Hindlimb muscle (tissue), 1 donor: ENCODE results near the gene LAIR1. TPM values are rescaled to one million over a fixed set of nuclear protein-coding genes. Genes with fewer than 3 reads are reported as not detected.

ENCODE experiments used
- DNase-seq: peaks from one replicate; pipeline ENCODE4 v3.0.0-alpha.2; 2013
- polyA plus RNA-seq: library from polyadenylated mRNA; unstranded; fragments of 120-200 nt; gene quantifications from one replicate; pipeline ENCODE4 v1.2.1, GENCODE V29; 2013; ENCODE audit not compliant: insufficient read length

The LAIR1 gene
- polyA plus RNA-seq, 1 donor: 10.0 TPM

DNA sequence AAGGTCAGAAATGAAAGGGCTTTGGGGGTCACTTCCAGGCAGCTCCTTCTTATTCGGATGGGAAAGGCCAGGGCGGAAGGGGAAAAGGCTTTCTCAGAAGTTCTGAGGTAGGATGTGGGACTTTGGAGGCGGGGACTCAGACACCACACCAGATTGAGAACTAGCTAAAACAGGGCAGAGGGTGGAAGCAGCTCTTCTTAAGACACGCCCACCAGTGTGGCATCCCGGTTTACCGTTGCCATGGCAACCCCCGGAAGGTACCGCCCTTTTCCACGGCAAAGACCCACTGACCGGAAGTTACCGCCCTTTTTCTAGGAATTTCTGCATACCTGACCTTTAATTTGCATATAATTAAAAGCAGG lies 48.0 kb downstream of the LAIR1 start:
- no peak for DNase-seq

DNA sequence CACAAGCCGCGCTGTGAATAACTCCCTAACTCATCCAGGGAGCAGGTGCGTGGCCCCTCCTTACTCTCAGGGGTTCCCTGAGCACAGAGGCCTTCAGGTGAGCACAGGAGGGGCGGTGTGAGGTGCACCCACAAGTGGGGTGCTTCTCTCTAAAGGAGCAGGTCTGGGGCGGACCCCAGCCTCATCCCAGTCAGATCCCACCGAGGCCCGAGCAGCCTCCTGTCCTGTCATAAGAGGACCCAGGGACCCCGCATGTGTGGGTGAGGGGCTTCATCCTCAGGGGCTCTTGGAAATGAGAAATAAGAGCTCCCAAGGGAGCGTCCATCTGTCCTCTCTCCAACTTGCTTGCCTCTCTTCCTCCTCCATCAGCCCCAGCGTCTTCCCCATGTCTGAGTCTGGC lies 48.8 kb downstream of the LAIR1 start:
- no peak for DNase-seq

DNA sequence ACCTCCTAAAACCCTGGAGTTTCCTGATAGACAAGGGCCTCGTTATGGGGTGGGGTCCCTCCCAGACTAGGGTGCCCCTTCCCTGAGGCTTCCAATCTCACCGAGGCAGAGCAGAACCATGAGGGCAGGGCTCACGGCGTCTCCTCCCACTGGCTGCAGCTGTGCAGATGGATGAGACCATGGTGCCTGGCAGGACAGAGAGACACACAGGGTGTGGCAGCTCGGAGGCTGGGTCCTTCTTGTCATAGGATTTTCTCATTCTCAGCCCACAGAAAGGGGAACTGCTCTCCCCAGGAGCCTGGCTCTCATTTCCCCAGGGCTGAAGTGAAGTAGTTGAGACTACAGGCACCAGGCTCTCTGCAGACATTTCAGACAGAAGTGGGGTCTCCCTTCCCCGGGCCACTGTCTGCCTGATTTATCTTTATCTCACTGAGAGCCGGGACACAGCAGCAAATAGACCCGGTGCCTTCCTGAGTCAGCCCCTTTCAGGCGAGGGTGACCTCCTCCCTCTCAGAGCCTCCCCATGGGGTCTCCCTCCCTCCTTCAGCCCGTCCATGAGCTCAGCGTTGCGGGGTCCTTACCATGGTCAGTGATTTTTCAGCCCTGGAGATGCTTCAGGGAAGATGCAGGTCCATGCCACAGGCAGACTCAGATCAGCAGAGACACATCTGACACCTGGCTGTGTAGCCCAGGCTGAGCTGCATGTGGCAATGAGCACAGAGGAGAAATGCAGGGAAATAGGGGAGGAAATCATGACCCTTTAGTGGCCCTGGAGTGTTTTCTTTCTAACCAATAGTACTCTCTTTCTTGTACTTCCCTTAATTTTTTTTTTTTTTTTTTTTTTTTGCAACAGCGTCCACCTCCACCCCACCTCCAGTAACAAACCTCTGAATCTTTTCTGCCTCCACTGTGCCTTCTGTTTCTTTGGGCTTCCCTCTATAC lies 52.0 kb downstream of the LAIR1 start, which contains the start of gene LILRA5:
Gene LILRA5 (minus strand): TSS at position 731 of the 942 bp plus-strand sequence. CDS start 147 bp downstream, at position 584.
- no peak for DNase-seq

DNA sequence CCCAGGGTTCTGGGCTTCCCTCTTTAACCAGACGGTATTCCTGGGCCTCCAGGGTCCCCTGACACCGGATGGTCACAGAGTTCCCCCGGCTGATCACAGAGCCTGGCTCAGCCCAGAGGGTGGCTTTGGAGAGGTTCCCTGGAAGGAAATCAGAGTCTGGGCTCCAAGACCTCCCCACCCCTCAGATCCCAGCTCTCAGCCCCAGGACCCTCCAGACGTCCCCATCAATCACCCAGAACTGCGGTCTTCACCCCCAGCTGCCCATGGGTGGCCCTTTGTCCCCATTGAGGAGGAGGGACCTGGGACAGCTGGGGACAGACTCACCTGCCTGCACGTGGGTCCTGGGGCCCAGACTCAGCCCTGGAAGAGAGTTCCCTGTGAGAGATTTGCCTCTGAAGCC lies 52.7 kb downstream of the LAIR1 start:
- no peak for DNase-seq

DNA sequence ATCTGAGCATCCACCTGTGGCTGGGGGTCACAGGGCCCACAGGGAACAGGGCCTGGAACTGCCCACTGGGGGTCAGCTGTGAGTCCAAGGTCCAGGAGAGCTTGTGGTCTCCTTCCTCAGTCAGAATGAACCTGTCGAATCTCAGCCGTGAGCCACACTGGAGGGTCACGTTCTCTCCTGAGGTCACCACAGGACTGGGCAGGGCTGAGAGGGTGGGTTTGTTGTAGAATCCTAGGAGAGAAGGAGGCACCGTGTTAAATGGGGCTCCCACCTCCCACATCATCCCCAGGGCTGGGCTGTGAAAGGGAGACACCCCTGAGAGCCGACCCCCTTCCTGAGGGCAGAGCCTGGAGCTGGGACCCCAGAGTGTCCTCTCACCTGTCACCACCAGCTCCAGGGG lies 53.2 kb downstream of the LAIR1 start:
- DNase-seq: no peak

DNA sequence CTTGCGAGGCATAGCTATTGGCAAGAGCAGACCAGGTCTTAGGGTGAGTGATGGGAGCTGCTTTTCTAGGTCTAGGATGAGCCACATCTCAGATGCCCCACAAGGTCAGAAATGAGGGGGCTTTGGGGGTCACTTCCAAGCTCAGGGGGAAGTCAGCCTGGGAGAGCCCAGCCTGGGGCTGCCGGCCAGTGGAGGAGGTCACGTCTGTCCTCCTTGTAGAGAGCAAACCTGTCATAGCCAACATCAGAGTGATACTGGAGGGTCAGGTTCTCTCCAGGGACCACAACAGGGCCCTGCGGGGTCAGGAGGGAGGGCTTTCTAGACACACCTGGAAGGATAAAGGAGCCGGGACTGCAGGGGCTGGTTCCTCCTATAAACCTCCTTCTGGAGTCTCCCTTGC lies 54.2 kb downstream of the LAIR1 start:
- DNase-seq: no peak

DNA sequence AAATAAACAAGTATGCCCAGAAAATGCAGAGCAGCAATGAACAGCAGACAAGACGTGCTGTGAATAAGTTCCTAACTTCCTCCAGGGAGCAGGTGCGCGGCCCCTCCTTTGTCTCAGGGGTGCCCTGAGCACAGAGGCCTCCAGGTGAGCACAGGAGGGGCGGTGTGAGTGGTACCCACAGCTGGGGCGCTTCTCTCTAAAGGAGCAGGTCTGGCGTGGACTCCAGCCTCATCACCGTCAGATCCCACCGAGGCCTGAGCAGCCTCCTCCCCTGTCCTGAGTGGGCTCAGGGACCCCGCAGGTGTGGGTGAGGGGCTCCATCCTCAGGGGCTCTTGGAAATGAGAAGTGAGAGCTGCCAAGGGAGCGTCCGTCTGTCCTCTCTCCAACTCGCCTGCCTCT lies 54.9 kb downstream of the LAIR1 start:
- no peak for DNase-seq

DNA sequence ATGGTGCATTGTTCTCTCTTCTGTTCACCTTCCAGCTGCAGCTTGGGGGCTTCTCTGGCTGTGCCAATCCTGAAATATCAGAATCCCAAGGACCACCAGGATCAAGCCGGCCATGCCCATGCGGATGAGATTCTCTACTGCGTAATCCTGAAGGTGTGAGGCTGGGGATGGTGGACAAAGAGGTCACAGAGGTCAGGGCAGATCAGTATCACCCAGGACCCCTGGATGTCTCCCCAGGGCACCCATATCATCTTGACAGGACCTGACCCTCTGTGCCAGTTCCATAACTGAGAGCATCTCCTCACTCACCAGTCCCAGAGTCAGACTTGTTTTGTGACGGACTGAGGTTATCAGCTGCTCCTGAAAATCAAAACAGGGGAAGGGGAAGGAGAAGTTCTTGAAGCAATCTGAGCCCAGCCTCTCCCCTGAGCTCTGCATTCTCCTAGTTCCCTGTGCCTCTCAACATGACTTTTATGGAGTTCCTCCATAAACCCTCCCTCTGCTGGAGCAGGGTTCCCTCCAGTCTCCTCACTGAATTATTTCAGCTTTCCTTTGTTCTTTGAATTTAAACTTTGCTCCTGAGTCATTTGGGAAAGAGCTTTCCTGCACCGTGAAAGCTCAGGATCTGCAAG lies 57.2 kb downstream of the LAIR1 start:
- DNase-seq: no peak

DNA sequence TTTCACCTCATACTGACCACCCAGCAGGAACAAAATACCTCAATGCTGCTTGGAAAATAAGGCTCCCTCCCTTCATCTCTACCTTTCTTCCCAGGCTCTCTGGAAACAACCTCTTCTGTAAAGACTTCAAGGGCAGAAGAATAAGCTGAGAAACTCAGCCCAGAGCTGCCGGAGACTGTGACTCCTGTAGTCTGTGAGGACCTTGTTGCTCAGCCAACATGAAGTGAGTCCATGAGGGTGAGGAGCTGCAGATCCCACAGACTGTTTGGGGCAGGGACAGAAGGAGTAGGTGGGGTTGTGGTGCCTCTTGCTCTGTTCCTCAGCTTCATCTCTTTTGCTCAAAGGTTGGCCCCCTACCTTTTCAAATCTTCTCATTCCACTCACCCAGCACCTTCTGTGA lies 59.6 kb downstream of the LAIR1 start:
- DNase-seq: no peak

DNA sequence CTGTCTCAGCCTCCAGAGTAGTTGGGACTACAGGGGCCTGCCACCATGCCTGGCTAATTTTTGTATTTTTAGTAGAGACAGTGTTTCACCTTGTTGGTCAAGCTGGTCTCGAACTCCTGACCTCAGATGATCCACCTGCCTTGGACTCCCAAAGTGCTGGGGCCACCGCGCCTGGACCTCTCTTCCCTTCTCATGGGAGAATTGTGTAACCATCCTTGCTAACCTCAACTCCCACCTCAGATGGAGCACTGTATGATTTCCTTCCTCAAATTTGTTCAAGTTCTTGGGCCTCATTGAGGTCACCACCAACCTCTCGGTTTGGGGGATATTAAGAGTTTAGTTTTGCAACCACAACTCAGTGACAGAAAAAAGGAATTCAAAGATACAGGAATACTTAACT lies 62.5 kb downstream of the LAIR1 start:
- DNase-seq: no peak

Other genes starting within 250 kb of the LAIR1 start
- gene TFPT, start 249.3 kb downstream of the LAIR1 start, polyA plus RNA-seq: 16.7 TPM
- gene PRPF31, start 249.2 kb downstream of the LAIR1 start, polyA plus RNA-seq: 55.9 TPM
- 37.7 TPM for gene CNOT3, start 227.2 kb downstream of the LAIR1 start, polyA plus RNA-seq
- 11.1 TPM for gene LENG1, start 205.2 kb downstream of the LAIR1 start, polyA plus RNA-seq
- gene TMC4, start 191.8 kb downstream of the LAIR1 start, polyA plus RNA-seq: 5.7 TPM
- 28.9 TPM for gene MBOAT7, start 175.4 kb downstream of the LAIR1 start, polyA plus RNA-seq
- gene TSEN34, start 173.6 kb downstream of the LAIR1 start, polyA plus RNA-seq: 35.0 TPM
- gene RPS9, start 164.1 kb downstream of the LAIR1 start, polyA plus RNA-seq: 2,238 TPM
- 3.8 TPM for gene LILRB3, start 141.9 kb downstream of the LAIR1 start, polyA plus RNA-seq
- 2.0 TPM for gene LILRA6, start 122.1 kb downstream of the LAIR1 start, polyA plus RNA-seq
- 7.1 TPM for gene LILRB5, start 107.7 kb downstream of the LAIR1 start, polyA plus RNA-seq
- gene LILRB2, start 83.8 kb downstream of the LAIR1 start, polyA plus RNA-seq: 2.7 TPM
- 0.56 TPM for gene LILRA5, start 51.8 kb downstream of the LAIR1 start, polyA plus RNA-seq
- 0.14 TPM for gene LILRA4, start 25.8 kb downstream of the LAIR1 start, polyA plus RNA-seq
- gene TTYH1, start 50.5 kb upstream of the LAIR1 start, polyA plus RNA-seq: 3.2 TPM
- gene LENG8, start 84.3 kb upstream of the LAIR1 start, polyA plus RNA-seq: 121 TPM
- 2.2 TPM for gene LENG9, start 98.8 kb upstream of the LAIR1 start, polyA plus RNA-seq
- 32.7 TPM for gene CDC42EP5, start 108.4 kb upstream of the LAIR1 start, polyA plus RNA-seq
- not detected for gene LAIR2, start 137.9 kb upstream of the LAIR1 start, polyA plus RNA-seq
- 0.74 TPM for gene LILRA2, start 208.9 kb upstream of the LAIR1 start, polyA plus RNA-seq
- 0.56 TPM for gene LILRA1, start 228.7 kb upstream of the LAIR1 start, polyA plus RNA-seq